ENCODE measurements around the gene MAP7D1.
"Not testable (repeated sequence)": the region's sequence is repeated elsewhere in the genome, so short reads cannot be mapped to it uniquely, and the experiment has no call there.

The MAP7D1 gene

DNA sequence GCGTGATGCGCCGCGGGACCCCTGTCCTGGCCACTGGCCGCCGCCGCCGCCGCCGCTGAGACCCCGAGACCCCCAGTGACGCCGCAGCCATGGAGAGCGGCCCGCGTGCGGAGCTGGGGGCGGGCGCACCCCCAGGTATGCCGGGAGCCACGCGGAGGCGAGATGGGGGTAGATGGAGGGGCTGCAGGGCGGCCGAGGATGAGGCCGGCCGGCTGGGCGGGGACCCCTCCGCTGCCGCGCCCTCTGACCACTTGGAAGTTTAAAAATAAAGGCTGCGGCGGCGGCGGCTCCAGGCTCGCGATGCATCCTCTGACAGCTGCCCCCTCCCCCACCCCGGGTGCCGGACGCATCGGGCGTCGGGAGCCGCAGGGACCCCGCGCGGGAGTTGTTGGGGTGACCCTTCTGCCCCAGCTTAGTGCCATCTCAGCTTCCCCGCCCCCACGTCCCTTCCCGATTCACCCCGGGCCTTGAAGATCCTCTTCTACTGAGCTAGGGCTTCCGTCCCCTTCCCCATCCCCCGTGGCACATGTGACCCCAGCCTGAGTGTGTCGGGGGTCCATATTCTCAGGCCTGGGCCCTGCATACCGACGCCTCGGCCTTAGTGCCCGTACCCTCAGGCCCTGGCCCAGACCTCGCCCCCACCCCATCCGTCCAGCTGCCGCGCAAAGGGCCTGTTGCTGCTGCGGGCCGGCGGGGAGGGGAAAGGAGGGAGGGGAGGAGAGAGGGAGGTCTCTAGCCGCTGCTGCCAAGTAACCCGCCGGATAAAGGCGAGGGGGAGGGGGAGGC is 562 bp downstream of the MAP7D1 start:
- peaks cover 10% of the 10 kb centered on the region for H3K36me3 Mint-ChIP-seq (ENCODE audit: low read depth)
- TF ChIP-seq, protein P1, sequence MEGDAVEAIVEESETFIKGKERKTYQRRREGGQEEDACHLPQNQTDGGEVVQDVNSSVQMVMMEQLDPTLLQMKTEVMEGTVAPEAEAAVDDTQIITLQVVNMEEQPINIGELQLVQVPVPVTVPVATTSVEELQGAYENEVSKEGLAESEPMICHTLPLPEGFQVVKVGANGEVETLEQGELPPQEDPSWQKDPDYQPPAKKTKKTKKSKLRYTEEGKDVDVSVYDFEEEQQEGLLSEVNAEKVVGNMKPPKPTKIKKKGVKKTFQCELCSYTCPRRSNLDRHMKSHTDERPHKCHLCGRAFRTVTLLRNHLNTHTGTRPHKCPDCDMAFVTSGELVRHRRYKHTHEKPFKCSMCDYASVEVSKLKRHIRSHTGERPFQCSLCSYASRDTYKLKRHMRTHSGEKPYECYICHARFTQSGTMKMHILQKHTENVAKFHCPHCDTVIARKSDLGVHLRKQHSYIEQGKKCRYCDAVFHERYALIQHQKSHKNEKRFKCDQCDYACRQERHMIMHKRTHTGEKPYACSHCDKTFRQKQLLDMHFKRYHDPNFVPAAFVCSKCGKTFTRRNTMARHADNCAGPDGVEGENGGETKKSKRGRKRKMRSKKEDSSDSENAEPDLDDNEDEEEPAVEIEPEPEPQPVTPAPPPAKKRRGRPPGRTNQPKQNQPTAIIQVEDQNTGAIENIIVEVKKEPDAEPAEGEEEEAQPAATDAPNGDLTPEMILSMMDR (IDR thresholded peaks at IDR 0.05; ENCODE audit: unreplicated experiment in 3 of 3), result no peak
- no peaks in the 10 kb centered on the region for H3K9me3 Mint-ChIP-seq
- peaks cover 62% of the 10 kb centered on the region for H3K4me1 Mint-ChIP-seq
- H3K4me3 Mint-ChIP-seq, result peak overlapping the region; percentile 91 to 94 (median 93)
- H3K27ac Mint-ChIP-seq, result peak overlapping the region; percentile 93 to 98 (median 98)
- H3K27me3 Mint-ChIP-seq (ENCODE audit: low read depth), result peaks cover 3% of the 10 kb centered on the region

DNA sequence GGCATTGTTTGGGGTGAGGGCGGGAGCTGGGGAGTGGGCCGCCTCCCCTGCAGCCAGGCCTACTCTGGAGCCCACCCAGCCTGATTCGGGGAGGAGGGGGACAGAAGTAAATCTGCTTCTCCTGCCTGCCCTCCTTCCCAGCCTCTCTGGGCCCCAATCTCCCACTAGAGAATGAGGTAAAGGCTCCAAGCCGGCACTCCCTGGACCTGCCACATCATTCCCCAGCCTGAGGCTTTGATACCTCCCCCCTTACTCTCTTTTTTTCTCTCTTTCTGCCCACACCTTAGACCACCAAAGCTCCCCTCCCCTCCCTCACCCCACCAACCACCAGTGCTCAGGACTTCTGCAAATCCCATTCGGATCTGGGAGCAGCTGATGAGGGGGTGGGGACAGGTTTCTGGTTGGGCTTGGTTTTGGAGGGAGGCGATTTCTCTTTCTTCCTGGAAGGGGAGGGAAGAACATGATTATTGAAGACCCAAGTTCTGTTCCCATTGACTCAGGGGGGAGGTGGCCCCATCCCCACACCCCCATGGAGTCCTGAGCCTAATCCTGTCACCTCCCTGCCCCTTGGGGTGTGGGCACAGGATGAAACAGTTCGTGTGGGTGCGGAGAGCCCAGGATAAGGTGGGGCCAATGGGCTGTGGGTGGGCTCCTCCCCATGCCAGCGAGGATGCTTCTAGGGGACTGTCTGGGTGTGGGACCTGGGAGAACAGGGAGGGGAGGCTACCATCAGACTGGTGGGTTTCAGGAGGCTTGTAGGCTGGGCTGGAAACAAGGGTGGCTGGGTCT is 1.3 kb downstream of the MAP7D1 start:
- Mint-ChIP-seq H3K36me3 (ENCODE audit: low read depth) (peaks cover 10% of the 10 kb centered on the region), H3K9me3 (no peaks in the 10 kb centered on the region), H3K27me3 (ENCODE audit: low read depth) (peaks cover 3% of the 10 kb centered on the region), H3K4me3 (peak overlapping the region; percentile 91 to 94 (median 93)), H3K27ac (peak overlapping the region; percentile 93 to 98 (median 98)), H3K4me1 (peaks cover 64% of the 10 kb centered on the region)
- TF ChIP-seq, protein P1 (IDR thresholded peaks at IDR 0.05; ENCODE audit: unreplicated experiment in 3 of 3), result no peak

DNA sequence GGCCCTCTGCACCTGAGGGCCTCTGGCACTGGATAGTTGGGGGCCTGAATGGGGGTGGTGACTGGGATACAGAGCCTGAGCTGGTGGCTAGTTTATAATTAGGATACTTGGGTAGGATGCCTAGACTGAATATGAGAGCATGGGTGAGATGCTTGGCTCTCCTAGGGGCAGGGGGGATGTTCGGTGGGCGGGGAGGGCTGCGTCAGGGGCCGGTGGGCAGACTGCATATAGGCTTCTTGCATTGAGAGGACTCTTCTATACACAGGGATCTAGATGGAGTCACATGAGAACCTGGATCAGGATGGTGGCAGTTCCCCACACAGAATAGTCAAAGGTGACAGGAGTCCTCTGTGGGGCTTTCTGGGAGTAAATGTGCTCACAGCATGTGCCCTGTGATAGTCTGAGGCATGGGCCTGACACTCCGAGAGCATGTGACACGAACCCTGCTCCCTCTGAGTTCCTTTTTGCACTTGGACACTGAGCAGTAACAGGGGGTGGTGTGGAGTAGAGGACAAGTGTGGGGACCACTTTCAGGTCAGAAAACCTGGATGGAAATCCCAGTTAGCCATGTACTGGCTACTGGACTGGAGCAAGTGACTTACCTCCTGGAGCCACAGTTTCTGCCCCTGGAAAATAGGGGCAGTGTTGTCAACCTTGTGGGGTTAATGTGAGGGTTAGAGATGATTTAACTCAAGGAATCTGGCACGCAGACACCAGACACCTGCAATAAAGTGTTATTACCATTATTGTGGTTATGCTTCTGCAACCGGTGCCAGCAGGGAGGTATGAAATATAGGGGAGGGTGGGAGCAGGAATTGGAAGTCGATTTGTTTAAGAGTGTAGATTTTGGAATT is 2.2 kb downstream of the MAP7D1 start:
- peaks cover 10% of the 10 kb centered on the region for H3K36me3 Mint-ChIP-seq (ENCODE audit: low read depth)
- no peaks in the 10 kb centered on the region for H3K27me3 Mint-ChIP-seq (ENCODE audit: low read depth)
- H3K27ac Mint-ChIP-seq, result peak overlapping the region; percentile 93 to 98 (median 98)
- peak overlapping the region; percentile 91 to 94 (median 93) for H3K4me3 Mint-ChIP-seq
- TF ChIP-seq, protein P1 (IDR thresholded peaks at IDR 0.05; ENCODE audit: unreplicated experiment in 3 of 3), result no peak
- peaks cover 67% of the 10 kb centered on the region for H3K4me1 Mint-ChIP-seq
- H3K9me3 Mint-ChIP-seq, result no peaks in the 10 kb centered on the region

DNA sequence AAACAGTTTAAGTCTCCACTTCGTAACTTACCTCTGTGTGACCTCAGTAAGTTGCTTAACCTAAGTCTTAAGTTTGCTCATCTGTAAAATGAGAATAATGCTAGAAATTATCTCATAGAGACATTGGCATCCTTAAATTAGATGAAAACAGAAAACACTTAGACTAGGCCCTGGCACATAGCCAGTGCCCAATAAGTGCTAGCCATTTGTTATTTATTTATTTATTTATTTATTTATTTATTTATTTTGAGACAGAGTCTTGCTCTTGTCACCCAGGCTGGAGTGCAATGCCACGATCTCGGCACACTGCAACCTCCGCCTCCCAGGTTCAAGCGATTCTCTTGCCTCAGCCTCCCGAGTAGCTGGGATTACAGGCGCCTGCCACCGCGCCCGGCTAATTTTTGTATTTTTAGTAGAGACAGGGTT is 2.9 kb downstream of the MAP7D1 start:
- Mint-ChIP-seq H3K27ac (peak overlapping the region; percentile 93 to 98 (median 98)), H3K4me3 (peak overlapping the region; percentile 91 to 94 (median 93)), H3K4me1 (peaks cover 63% of the 10 kb centered on the region)
- H3K36me3 Mint-ChIP-seq (ENCODE audit: low read depth); H3K9me3 Mint-ChIP-seq; H3K27me3 Mint-ChIP-seq (ENCODE audit: low read depth): not testable (repeated sequence)

DNA sequence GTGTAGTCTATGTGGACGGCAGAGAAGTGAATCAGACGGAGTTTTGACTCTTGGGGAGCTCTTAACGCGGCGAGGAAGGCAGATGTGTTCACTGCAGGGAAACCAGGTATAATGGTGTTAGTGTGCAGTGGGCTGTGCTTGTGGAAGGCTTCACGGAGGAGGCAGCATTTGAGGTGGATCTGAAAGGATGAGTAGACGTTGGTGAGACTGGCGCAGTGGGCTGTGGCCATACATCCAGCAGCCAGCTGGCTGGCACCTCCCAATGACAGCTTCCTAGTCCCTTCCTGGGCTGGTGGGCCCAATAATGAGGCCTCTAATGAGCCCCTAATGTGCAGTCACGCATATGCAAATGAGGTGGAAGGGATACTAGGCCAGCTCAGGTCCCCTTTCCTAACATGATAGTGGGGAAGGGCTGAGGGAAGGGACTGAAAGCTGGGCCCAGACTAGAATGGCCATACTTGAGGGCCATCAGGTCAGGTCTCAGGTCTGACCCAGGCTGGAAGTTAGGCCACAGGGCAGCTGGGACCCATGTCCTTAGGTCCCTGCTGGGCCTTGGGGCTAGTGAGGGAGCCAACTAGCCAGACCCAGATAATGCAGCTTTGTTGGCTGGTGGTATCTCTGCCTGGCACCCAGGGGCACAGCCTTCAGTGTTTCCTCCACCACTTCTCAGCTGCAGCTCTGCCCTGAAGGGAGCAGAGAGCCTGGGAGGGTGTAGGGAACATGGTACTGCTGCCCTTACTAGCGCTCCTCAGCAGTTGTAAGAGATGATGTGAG is 3.8 kb downstream of the MAP7D1 start:
- Mint-ChIP-seq H3K9me3 (no peaks in the 10 kb centered on the region), H3K36me3 (ENCODE audit: low read depth) (peaks cover 17% of the 10 kb centered on the region), H3K4me3 (peak overlapping the region; percentile 59 to 79 (median 64)), H3K27ac (peak overlapping the region; percentile 54 to 88 (median 75)), H3K27me3 (ENCODE audit: low read depth) (no peaks in the 10 kb centered on the region), H3K4me1 (peaks cover 56% of the 10 kb centered on the region)
- TF ChIP-seq, protein P1 (IDR thresholded peaks at IDR 0.05; ENCODE audit: unreplicated experiment in 3 of 3), result no peak
